Measurements from ENCODE around the gene TRAF5. TPM values are rescaled to one million over a fixed set of nuclear protein-coding genes. Genes with fewer than 3 reads are reported as not detected.

Gene TRAF5
- total and polyA plus RNA-seq, 4 donors = 0.68 to 3.3 (median 1.6) TPM

DNA sequence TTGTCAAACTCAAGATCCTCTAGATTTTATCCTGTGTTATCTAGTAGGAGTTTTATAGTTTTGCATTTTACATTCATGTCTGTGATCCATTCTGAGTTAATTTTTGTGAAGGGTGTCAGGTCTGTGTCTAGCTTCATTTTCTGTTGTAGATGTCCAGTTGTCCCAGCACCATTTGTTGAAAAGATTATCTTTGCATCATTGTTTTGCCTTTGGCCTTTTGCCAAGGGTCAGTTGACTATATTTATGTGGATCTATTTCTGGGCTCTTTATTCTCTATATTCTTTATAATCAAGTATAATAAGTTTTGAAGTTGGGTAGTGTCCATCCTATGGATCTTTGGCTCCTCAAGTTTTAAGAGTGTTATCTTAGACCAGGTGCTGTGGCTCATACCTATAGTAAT, 21.9 kb downstream of the TRAF5 start:
- H3K36me3 ChIP-seq (ENCODE audit: control insufficient read depth in 4 of 4, insufficient read depth in 3 of 4, low read depth in 1 of 4, low read length in 3 of 4) = no peaks in the 10 kb centered on the region
- no peak for TF ChIP-seq GABPA (IDR thresholded peaks at IDR 0.05 in 1 of 2, conservative IDR thresholded peaks at IDR 0.05 in 1 of 2)
- TF ChIP-seq CTCF (IDR thresholded peaks at IDR 0.05; ENCODE audit: low read depth, low read length, missing input control) = no peak
- TF ChIP-seq, protein P1, sequence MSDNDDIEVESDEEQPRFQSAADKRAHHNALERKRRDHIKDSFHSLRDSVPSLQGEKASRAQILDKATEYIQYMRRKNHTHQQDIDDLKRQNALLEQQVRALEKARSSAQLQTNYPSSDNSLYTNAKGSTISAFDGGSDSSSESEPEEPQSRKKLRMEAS (IDR thresholded peaks at IDR 0.05) = no peak
- no peak for TF ChIP-seq FOXA2 (IDR thresholded peaks at IDR 0.05)
- no peak for TF ChIP-seq YY1 (IDR thresholded peaks at IDR 0.05)
- TF ChIP-seq RAD21 (IDR thresholded peaks at IDR 0.05) = no peak
- no peak for TF ChIP-seq TAF1 (conservative IDR thresholded peaks at IDR 0.05)
- TF ChIP-seq, protein P2, sequence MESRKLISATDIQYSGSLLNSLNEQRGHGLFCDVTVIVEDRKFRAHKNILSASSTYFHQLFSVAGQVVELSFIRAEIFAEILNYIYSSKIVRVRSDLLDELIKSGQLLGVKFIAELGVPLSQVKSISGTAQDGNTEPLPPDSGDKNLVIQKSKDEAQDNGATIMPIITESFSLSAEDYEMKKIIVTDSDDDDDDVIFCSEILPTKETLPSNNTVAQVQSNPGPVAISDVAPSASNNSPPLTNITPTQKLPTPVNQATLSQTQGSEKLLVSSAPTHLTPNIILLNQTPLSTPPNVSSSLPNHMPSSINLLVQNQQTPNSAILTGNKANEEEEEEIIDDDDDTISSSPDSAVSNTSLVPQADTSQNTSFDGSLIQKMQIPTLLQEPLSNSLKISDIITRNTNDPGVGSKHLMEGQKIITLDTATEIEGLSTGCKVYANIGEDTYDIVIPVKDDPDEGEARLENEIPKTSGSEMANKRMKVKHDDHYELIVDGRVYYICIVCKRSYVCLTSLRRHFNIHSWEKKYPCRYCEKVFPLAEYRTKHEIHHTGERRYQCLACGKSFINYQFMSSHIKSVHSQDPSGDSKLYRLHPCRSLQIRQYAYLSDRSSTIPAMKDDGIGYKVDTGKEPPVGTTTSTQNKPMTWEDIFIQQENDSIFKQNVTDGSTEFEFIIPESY (IDR thresholded peaks at IDR 0.05) = no peak
- no peak for TF ChIP-seq JUND (IDR thresholded peaks at IDR 0.05)
- TF ChIP-seq SP1 (IDR thresholded peaks at IDR 0.05) = no peak
- no peak for TF ChIP-seq EGR1 (IDR thresholded peaks at IDR 0.05; ENCODE audit: low read depth in 2 of 2)
- TF ChIP-seq ATF3 (IDR thresholded peaks at IDR 0.05) = no peak
- TF ChIP-seq NR2F2 (IDR thresholded peaks at IDR 0.05) = no peak
- TF ChIP-seq RXRA (IDR thresholded peaks at IDR 0.05) = no peak
- TF ChIP-seq HNF4G (IDR thresholded peaks at IDR 0.05) = no peak
- TF ChIP-seq REST (IDR thresholded peaks at IDR 0.05) = no peak
- no peak for TF ChIP-seq HNF4A (conservative IDR thresholded peaks at IDR 0.05)
- TF ChIP-seq FOXA1 (IDR thresholded peaks at IDR 0.05) = no peak
- H3K27me3 ChIP-seq (ENCODE audit: control insufficient read depth in 4 of 4, insufficient read depth in 4 of 4, low read length in 3 of 4) = no peaks in the 10 kb centered on the region
- no peak overlapping the region for H3K27ac ChIP-seq (ENCODE audit: low read depth in 1 of 2, low read length in 2 of 2)
- no peak for DNase-seq (ENCODE audit: low spot score)
- H3K9ac ChIP-seq (ENCODE audit: low read depth in 1 of 2, low read length in 2 of 2) = no peak overlapping the region
- no peaks in the 10 kb centered on the region for H3K9me3 ChIP-seq (ENCODE audit: control insufficient read depth in 4 of 4, low read length in 3 of 4)
- H3K4me1 ChIP-seq (ENCODE audit: control insufficient read depth in 4 of 4, insufficient read depth in 4 of 4, low read length in 3 of 4) = no peaks in the 10 kb centered on the region
- H3K4me3 ChIP-seq (ENCODE audit: low read depth in 1 of 3, low read length in 3 of 3) = no peak overlapping the region
